HG03060 (cell line): ENCODE results near the gene MALAT1.

ENCODE experiments used
- ATAC-seq: cut with Tn5 transposase; IDR thresholded peaks from one replicate; pipeline ENCODE4 v1.9.1; 2021; ENCODE audit warnings: low read depth, moderate number of reproducible peaks; ENCODE audit not compliant: unreplicated experiment

Gene MALAT1

GRCh38 chr11:65537620-65538231 is 38.9 kb downstream of the MALAT1 start:
- ATAC-seq, result no peak

DNA sequence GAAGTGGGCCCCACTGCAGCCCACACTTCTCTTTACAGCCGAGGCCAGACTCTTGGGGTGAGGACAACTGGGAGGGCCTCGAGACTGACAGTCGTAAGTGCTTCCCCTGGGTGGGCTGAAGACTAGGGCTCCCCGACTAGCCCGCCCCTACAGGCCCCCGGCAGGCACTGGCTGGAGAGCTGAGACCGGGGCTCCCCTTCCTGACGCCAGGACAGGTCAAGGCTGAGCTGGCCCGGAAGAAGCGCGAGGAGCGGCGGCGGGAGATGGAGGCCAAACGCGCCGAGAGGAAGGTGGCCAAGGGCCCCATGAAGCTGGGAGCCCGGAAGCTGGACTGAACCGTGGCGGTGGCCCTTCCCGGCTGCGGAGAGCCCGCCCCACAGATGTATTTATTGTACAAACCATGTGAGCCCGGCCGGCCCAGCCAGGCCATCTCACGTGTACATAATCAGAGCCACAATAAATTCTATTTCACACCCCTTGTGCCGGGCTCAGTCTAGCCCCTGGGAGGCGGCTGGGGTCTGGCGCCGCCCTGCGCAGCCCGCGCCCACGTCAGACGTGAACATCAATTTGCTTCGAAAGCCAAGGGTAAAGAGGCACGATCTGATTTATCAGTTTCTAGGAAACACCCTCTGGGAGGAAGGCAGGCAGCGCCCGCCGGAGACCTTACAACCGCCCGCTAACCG is 39.5 kb downstream of the MALAT1 start:
- no peak for ATAC-seq

GRCh38 chr11:65538915-65539743 is 40.3 kb downstream of the MALAT1 start:
- no peak for ATAC-seq

- no peak for ATAC-seq
Observed at GRCh38 chr11:65539744-65540289, 41.0 kb downstream of the MALAT1 start.

GRCh38 chr11:65540290-65541092 is 41.6 kb downstream of the MALAT1 start:
- peak; percentile 37 for ATAC-seq

- no peak for ATAC-seq
Observed at GRCh38 chr11:65541093-65541982, 42.5 kb downstream of the MALAT1 start.

DNA sequence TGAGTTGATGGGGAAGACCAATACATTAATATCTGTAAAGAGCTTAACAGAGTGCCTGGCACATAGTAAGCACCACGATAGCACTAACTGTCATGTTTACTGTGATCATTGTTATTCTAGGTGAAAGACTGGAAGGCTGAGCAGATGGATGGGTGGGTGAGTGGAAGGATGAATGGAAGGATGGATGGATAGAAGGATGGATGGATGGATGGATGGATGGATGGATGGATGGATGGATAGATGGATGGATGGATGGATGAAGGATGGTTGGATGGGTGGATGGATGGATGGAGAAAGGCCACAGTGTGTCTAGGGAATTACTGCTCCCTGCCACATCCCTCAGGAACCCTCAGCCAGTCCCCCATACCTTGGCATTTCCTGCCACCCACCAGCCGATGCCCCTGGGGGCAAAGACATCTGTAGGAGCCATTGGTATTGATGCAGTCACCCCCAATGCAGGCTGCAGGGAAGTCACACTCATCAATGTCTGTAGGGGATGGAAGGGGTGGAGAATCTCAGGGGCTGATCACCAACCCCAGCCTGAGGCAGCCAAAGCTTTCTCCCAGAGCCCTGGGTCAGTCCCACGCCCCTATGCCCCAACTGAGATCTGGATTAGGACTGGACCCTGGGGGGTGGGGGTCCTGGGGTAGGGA is 44.0 kb downstream of the MALAT1 start:
- ATAC-seq, result no peak

DNA sequence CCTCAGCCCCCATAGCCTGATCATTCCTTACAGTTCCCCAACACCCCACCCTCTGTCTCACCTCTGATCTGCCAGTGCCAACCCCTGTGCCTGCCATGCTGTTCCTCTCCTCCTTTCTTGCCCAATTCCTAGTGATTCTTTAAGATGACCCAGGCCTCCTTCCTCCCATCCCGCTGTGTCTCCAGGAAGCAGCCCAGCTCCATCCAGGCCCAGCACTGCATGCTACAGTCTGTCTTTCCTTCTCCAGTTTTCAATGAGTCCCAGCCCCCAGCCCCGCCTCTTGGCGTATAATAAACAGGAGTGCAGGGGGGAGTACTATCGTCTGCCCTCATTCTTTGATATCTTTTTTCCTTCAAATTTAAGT is 47.0 kb downstream of the MALAT1 start:
- no peak for ATAC-seq

DNA sequence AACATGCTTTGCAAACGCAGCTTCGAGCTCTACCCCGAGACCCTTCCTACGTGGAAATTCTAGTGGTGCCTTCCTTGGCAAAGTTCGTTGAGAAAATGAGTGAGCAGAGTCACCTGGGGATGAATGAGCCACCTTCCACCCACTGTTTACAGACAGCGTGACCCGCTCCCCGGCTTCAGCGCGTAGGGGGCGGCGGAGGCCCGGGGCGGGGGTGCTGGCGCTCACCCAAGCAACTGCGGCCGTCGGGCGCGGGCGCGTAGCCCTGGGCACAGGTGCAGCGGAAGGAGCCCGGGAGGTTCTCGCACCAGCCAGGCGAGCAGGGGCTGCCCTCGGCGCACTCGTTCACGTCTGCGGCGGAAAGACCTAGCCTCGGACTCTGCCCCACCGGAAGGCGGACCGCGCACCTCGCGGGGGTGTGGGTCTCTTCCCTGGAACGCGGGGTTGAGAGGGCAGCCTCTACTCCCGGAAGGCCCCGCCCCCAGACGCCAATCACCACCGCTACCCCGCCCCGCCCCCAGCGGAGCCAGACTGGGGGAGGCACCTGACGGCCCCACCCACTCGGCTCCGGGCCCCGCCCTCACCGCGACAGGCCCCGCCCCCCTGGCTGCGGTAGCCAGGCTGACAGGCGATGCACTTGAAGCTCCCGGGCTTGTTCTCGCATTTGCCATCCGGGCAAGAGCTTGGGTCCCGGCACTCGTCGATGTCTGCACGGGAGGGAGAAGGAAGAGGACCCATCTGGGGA is 47.5 kb downstream of the MALAT1 start:
- ATAC-seq, result peak; percentile 41

DNA sequence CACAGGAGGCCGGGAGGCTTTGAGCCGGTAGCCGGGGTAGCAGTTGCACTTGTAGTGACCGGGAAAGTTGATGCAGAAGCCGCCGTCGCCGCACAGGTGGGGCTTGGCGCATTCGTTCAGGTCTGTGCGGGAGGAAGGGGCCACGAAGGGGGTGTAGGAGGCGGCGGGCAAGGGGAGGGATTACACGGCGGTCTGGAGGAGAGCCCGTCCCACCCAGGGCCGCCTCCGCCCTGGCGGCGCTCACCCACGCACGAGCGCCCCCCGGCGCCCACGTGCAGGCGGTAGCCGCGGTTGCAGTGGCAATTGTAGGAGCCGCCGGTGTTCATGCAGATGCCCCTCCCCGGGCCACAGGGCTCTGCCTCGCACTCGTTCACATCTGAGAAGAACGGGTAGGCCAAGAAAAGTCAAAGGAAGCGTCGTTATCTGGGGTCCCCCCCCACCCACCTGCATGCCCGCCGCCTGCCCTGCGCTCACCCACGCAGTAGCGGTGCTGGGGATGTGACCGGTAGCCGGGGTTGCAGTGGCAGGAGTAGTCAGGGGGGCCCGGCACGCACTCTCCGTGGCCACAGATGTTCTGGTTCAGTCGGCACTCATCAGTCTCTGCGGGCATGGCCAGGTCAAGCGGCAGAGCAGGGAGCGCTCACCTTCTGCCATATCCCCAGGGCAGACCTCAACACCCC is 48.7 kb downstream of the MALAT1 start:
- no peak for ATAC-seq

DNA sequence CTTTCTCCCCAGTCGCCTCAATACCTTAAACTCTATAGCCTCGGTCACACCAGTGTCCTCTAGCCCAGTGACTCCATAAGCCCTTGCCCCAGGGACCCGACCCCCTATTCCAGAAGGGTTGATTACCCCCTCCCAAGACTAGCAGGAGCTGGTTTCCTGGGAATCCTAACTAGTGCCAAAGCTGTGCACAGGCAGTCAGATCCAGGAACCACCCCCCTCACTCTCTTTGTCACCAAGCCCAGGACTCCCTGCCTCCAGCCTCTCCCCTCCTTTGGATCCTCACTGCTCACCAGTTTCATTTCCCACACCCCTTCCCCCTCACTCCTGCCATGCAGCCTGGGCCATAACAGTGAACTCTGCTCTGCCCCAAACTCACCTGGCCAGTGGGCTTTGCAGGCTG is 49.5 kb downstream of the MALAT1 start:
- ATAC-seq, result no peak

GRCh38 chr11:65549096-65549495 is 50.3 kb downstream of the MALAT1 start:
- no peak for ATAC-seq

DNA sequence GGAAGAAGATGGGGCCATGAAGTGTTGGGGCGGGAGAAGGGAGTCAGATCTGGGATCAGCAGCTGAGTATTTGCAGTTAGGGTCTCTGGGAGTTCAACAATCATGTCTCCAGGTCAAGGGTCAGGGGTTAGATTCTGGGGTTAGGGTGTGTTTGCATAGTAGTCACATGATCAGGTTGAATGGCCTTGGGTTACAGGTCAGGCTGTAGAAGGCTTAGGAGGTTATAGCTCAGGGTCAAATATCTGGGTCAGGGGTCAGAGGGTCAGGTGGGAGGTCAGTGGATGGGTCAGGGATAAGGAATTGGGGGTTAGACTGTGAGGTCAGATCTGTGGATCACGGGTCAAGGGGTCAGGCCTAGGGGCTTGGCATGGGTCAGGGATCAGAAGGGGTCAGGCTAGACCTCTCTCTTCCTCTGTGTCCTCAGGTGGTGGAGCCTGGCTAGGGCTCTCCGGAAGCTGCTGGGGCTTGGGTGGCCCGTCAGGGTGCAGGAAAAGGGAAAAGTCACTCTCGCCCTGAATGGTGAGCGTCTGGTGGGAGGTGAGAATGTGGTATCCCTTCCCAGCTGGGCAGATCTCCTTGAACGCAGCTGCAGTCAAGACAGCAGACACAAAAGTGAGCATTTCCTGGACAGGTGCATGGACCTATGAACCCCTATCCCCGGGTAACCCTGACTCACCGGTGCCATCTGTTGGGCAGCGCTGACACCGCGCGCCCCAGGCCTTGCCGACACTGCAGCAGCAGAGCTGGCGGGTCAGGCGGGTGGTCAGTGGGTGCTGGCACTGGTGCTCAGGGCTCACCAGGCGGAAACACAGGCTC is 52.9 kb downstream of the MALAT1 start:
- ATAC-seq, result no peak

- ATAC-seq, result no peak
Observed at GRCh38 chr11:65552388-65552951, 53.6 kb downstream of the MALAT1 start.

- ATAC-seq, result no peak
Observed at GRCh38 chr11:65553301-65554001, 54.6 kb downstream of the MALAT1 start.
